ENCODE data around the gene CBARP. TPM values are rescaled to one million over a fixed set of nuclear protein-coding genes. Genes with fewer than 3 reads are reported as not detected.

The CBARP gene
- total and polyA plus RNA-seq, 11 donors: 0.60 to 2.2 (median 1.6) TPM

GRCh38 chr19:1189419-1189818 lies 48.4 kb downstream of the CBARP start:
- intact Hi-C loops (cut with DNase I): loop anchor here in 1 of 10 donors (10.0 kb wide), 1 partner anchor 265 kb away; the partner anchor contains the start of gene ARID3A
- no peak overlapping the region for H3K27ac ChIP-seq
- H3K27me3 ChIP-seq: no peaks in the 10 kb centered on the region
- no peak for DNase-seq
- TF ChIP-seq POLR2A (IDR thresholded peaks at IDR 0.05): no peak
- TF ChIP-seq, protein P1, sequence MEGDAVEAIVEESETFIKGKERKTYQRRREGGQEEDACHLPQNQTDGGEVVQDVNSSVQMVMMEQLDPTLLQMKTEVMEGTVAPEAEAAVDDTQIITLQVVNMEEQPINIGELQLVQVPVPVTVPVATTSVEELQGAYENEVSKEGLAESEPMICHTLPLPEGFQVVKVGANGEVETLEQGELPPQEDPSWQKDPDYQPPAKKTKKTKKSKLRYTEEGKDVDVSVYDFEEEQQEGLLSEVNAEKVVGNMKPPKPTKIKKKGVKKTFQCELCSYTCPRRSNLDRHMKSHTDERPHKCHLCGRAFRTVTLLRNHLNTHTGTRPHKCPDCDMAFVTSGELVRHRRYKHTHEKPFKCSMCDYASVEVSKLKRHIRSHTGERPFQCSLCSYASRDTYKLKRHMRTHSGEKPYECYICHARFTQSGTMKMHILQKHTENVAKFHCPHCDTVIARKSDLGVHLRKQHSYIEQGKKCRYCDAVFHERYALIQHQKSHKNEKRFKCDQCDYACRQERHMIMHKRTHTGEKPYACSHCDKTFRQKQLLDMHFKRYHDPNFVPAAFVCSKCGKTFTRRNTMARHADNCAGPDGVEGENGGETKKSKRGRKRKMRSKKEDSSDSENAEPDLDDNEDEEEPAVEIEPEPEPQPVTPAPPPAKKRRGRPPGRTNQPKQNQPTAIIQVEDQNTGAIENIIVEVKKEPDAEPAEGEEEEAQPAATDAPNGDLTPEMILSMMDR (IDR thresholded peaks at IDR 0.05): no peak
- H3K36me3 ChIP-seq: no peaks in the 10 kb centered on the region
- H3K4me1 ChIP-seq: peaks cover 0 to 16% (median 0%) of the 10 kb centered on the region in 12 donors
- no peak for ATAC-seq
- H3K4me3 ChIP-seq: no peak overlapping the region
- no peaks in the 10 kb centered on the region for H3K9me3 ChIP-seq
- WGBS, 4 donors: 75 to 79% (median 76%) methylated on average over 9 of the region's 9 CpGs

DNA sequence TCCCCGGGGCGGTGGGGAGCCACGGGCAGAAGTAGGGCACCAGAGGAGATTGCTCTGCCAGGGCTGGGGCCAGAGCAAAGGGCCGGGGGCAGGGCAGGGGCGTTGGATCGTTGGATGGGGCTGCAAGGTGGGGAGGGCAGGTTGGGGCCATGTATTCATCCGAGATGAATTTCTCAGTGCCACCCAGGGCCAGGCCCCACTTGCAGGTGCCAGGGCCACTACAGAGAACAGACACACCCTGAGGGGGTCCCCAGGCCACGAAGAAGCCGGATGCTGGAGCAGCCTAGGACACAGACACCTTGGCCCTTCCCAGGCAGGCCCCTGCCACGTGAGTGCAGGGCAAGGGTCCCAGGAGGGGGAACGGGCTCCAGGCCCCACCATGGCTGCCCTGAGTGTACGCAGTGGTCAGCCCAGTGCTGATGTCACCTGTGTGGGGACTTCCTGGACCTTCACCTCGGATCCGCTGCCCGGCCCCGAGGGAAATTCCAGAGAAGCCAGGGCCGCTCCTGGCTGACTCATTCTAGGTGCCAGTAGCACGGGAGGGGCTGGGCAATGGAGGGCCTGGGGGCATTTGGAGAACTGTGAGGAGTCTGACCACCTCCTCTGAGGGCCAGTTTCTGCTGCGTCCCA lies 54.1 kb downstream of the CBARP start:
- H3K36me3 ChIP-seq: no peaks in the 10 kb centered on the region
- no peak overlapping the region for H3K4me3 ChIP-seq
- no peak overlapping the region for H3K27ac ChIP-seq
- 80 to 87% (median 83%) methylated on average over 15 to 19 of the region's 19 CpGs for WGBS, 4 donors
- H3K4me1 ChIP-seq: peaks cover 0 to 30% (median 2%) of the 10 kb centered on the region in 12 donors
- intact Hi-C loops (cut with DNase I): loop anchor here in 1 of 10 donors (5.0 to 10.0 kb wide), 2 partner anchors 51 to 259 kb away; partner anchors contain the start of gene ARID3A
- H3K9me3 ChIP-seq: no peaks in the 10 kb centered on the region
- DNase-seq (no peak), ATAC-seq (no peak)
- no peaks in the 10 kb centered on the region for H3K27me3 ChIP-seq
- TF ChIP-seq POLR2A (IDR thresholded peaks at IDR 0.05): no peak
- TF ChIP-seq, protein P1 (IDR thresholded peaks at IDR 0.05): no peak

DNA sequence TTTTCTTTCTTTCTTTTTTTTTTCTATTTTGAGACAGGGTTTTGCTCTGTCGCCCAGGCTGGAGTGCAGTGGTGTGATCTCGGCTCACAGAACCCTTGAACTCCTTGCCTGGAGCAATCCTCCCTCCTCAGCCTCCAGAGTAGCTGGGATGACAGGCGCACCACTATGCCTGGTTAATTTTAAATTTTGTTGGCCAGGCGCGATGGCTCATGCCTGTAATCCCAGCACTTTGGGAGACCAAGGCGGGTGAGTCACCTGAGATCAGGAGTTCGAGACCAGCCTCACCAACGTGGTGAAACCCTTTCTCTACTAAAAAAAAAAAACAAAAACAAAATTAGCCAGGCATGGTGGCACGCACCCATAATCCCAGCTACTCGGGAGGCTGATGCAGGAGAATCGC lies 55.1 kb downstream of the CBARP start:
- WGBS, 4 donors: 87 to 94% (median 94%) methylated on average over 11 of the region's 11 CpGs
- Histone ChIP-seq H3K4me1 (peaks cover 0 to 37% (median 2%) of the 10 kb centered on the region in 12 donors), H3K4me3 (no peak overlapping the region), H3K36me3 (no peaks in the 10 kb centered on the region), H3K27ac (no peak overlapping the region), H3K9me3 (no peaks in the 10 kb centered on the region), H3K27me3 (no peaks in the 10 kb centered on the region)
- intact Hi-C loops (cut with DNase I): loop anchor here in 1 of 10 donors (5.0 to 10.0 kb wide), 2 partner anchors 50 to 258 kb away; partner anchors contain the start of gene ARID3A
- no peak for TF ChIP-seq POLR2A (IDR thresholded peaks at IDR 0.05)
- TF ChIP-seq, protein P1 (IDR thresholded peaks at IDR 0.05): no peak
- ATAC-seq (no peak), DNase-seq (no peak)

DNA sequence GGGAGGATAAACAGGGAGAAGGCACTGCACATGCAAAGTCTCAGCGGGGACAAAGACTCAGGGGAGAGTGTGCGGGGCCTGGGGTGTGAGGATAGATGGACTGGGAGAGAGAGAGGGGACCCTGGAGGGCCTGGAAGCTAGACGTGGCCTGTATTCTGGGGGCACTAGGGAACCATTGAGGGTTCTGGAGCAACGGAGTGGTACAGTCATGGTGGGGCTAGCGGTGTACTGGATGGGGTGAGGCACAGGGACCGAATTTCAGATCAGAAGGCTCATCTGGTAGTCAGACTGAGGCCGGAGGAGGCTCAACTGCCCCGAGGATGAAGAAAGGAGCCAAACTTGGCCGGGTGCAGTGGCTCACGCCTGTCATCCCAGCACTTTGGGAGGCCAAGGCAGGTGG lies 55.7 kb downstream of the CBARP start:
- Histone ChIP-seq H3K27ac (no peak overlapping the region), H3K9me3 (no peaks in the 10 kb centered on the region), H3K4me1 (peaks cover 0 to 44% (median 2%) of the 10 kb centered on the region in 12 donors), H3K4me3 (no peak overlapping the region), H3K36me3 (no peaks in the 10 kb centered on the region), H3K27me3 (no peaks in the 10 kb centered on the region)
- DNase-seq (no peak), ATAC-seq (no peak)
- no peak for TF ChIP-seq POLR2A (IDR thresholded peaks at IDR 0.05)
- TF ChIP-seq, protein P1 (IDR thresholded peaks at IDR 0.05): no peak
- intact Hi-C loops (cut with DNase I): loop anchor here in 1 of 10 donors (5.0 to 10.0 kb wide), 2 partner anchors 50 to 257 kb away; partner anchors contain the start of gene ARID3A
- WGBS, 4 donors: 95 to 98% (median 96%) methylated on average over 10 of the region's 10 CpGs
